ENCODE measurements around the gene PER1. TPM values are rescaled to one million over a fixed set of nuclear protein-coding genes. Genes with fewer than 3 reads are reported as not detected.

The PER1 gene
- total RNA-seq, 1 experiment from 2014 or later, result 87.6 TPM

DNA sequence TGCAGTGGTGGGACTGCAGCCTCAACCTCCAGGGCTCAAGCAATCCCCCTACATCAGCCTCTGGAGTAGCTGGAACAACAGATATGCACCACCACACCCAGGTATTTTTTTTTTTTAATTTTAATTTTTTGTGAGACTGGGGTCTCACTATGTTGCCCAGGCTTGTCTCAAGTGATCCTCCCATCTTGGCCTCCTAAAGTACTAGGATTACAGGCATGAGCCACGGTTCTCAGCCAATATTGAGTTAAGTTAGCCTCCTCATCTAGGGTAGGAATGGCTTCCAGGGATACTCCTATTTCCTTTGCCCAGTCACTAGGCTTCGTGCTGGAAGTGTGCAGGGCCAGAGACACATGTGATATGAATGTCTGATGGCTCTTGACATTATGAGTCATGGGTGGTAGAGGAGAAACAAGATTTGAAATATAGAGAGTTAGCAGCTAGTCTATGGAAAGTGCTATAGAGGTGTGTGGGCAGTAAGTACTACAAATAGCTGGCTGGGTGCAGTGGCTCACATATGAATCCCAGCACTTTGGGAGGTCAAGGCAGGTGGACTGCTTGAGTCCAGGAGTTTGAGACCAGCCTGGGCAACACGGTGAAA is 20.3 kb downstream of the PER1 start:
- TF ChIP-seq, protein P1, sequence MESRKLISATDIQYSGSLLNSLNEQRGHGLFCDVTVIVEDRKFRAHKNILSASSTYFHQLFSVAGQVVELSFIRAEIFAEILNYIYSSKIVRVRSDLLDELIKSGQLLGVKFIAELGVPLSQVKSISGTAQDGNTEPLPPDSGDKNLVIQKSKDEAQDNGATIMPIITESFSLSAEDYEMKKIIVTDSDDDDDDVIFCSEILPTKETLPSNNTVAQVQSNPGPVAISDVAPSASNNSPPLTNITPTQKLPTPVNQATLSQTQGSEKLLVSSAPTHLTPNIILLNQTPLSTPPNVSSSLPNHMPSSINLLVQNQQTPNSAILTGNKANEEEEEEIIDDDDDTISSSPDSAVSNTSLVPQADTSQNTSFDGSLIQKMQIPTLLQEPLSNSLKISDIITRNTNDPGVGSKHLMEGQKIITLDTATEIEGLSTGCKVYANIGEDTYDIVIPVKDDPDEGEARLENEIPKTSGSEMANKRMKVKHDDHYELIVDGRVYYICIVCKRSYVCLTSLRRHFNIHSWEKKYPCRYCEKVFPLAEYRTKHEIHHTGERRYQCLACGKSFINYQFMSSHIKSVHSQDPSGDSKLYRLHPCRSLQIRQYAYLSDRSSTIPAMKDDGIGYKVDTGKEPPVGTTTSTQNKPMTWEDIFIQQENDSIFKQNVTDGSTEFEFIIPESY (IDR thresholded peaks at IDR 0.05; ENCODE audit: extremely low read depth, insufficient replicate concordance, low read length), result no peak
- TF ChIP-seq ELF1 (IDR thresholded peaks at IDR 0.05; ENCODE audit: borderline replicate concordance, low read depth) (no peak), CBX3 (IDR thresholded peaks at IDR 0.05; ENCODE audit: low read depth) (no peak), EGR1 (IDR thresholded peaks at IDR 0.05; ENCODE audit: low read depth) (no peak), SRF (IDR thresholded peaks at IDR 0.05; ENCODE audit: low read depth) (no peak), ZFX (IDR thresholded peaks at IDR 0.05) (no peak), POLR2A (IDR thresholded peaks at IDR 0.05; ENCODE audit: borderline replicate concordance, extremely low read depth, insufficient read depth, insufficient read length) (no peak), SP1 (IDR thresholded peaks at IDR 0.05; ENCODE audit: low read depth) (no peak), TCF7L2 (IDR thresholded peaks at IDR 0.05; ENCODE audit: borderline replicate concordance, extremely low read depth, insufficient read depth, insufficient read length) (no peak), POLR2AphosphoS5 (IDR thresholded peaks at IDR 0.05; ENCODE audit: low read depth, low read length) (no peak), EZH2 (IDR thresholded peaks at IDR 0.05) (no peak), YY1 (IDR thresholded peaks at IDR 0.05; ENCODE audit: extremely low read depth, insufficient replicate concordance, low read depth, low read length) (no peak), EZH2phosphoT487 (IDR thresholded peaks at IDR 0.05; ENCODE audit: borderline replicate concordance) (no peak), SIN3A (IDR thresholded peaks at IDR 0.05; ENCODE audit: low read depth) (no peak), ZNF274 (IDR thresholded peaks at IDR 0.05; ENCODE audit: low read depth, low read length) (no peak), JUND (IDR thresholded peaks at IDR 0.05) (no peak), RAD21 (IDR thresholded peaks at IDR 0.05; ENCODE audit: low read depth) (no peak)
- TF ChIP-seq, protein P2, sequence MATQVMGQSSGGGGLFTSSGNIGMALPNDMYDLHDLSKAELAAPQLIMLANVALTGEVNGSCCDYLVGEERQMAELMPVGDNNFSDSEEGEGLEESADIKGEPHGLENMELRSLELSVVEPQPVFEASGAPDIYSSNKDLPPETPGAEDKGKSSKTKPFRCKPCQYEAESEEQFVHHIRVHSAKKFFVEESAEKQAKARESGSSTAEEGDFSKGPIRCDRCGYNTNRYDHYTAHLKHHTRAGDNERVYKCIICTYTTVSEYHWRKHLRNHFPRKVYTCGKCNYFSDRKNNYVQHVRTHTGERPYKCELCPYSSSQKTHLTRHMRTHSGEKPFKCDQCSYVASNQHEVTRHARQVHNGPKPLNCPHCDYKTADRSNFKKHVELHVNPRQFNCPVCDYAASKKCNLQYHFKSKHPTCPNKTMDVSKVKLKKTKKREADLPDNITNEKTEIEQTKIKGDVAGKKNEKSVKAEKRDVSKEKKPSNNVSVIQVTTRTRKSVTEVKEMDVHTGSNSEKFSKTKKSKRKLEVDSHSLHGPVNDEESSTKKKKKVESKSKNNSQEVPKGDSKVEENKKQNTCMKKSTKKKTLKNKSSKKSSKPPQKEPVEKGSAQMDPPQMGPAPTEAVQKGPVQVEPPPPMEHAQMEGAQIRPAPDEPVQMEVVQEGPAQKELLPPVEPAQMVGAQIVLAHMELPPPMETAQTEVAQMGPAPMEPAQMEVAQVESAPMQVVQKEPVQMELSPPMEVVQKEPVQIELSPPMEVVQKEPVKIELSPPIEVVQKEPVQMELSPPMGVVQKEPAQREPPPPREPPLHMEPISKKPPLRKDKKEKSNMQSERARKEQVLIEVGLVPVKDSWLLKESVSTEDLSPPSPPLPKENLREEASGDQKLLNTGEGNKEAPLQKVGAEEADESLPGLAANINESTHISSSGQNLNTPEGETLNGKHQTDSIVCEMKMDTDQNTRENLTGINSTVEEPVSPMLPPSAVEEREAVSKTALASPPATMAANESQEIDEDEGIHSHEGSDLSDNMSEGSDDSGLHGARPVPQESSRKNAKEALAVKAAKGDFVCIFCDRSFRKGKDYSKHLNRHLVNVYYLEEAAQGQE (IDR thresholded peaks at IDR 0.05; ENCODE audit: low read depth), result no peak
- TF ChIP-seq, protein P3, sequence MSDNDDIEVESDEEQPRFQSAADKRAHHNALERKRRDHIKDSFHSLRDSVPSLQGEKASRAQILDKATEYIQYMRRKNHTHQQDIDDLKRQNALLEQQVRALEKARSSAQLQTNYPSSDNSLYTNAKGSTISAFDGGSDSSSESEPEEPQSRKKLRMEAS (IDR thresholded peaks at IDR 0.05), result no peak
- no peaks in the 10 kb centered on the region for H3K27me3 ChIP-seq (ENCODE audit: insufficient read depth, low read length)
- BruUV-seq (replicated peaks), result no TSS peak
- H3K9ac ChIP-seq (ENCODE audit: low read length), result no peak overlapping the region
- DNase-seq (ENCODE audit: low read depth, low spot score), result no peak
- H3K79me2 ChIP-seq (ENCODE audit: insufficient read depth, low read length), result no peaks in the 10 kb centered on the region
- no peaks in the 10 kb centered on the region for H4K20me1 ChIP-seq (ENCODE audit: insufficient read depth)
- ChIA-PET CTCF (interaction anchor here (0.6 to 2.9 kb wide), 2 partner anchors 23 to 71 kb away, joined by 4 to 10 read pairs; no protein-coding TSS in a partner anchor), POLR2A (interaction anchor here (0.7 to 2.3 kb wide), 4 partner anchors 10 to 91 kb away, joined by 4 to 7 read pairs (median 4); partner anchors contain the start of gene AURKB), RAD21 (ENCODE audit: low non-redundant PET in 1 of 2, low total read pairs in 2 of 2, uncharacterized antibody in 2 of 2, unreplicated experiment in 2 of 2) (no interaction called here)
- ATAC-seq, result no peak
- no peak overlapping the region for H3K4me3 ChIP-seq (replicated peaks in 1 of 2; ENCODE audit: low read depth in 1 of 2, low read length in 2 of 2)
- no peak overlapping the region for H3K4me2 ChIP-seq (ENCODE audit: low read length)
- no peaks in the 10 kb centered on the region for H3K9me2 ChIP-seq (ENCODE audit: insufficient read depth)
- no peaks in the 10 kb centered on the region for H3K9me3 ChIP-seq (ENCODE audit: control insufficient read depth in 1 of 2, insufficient read depth in 1 of 2, low read depth in 1 of 2, low read length in 2 of 2)
- no peak overlapping the region for H2AFZ ChIP-seq (ENCODE audit: low read depth, low read length, poor library complexity, severe bottlenecking)
- peaks cover 28 to 61% of the 10 kb centered on the region in 2 experiments for H3K4me1 ChIP-seq (ENCODE audit: control insufficient read depth in 1 of 2, insufficient read depth in 2 of 2, low read length in 2 of 2)
- H3K27ac ChIP-seq (ENCODE audit: low read depth, low read length), result no peak overlapping the region
- intact Hi-C loops (cut with micrococcal nuclease), result no loop called here
- H3K36me3 ChIP-seq (ENCODE audit: control insufficient read depth in 1 of 2, insufficient read depth in 2 of 2, low read length in 2 of 2), result no peaks in the 10 kb centered on the region
